ENCODE measurements around the gene MCM7. TPM values are rescaled to one million over a fixed set of nuclear protein-coding genes. Genes with fewer than 3 reads are reported as not detected.

The MCM7 gene
- total RNA-seq, 2 donors from 2014 or later = 17.6 to 23.6 TPM

GRCh38 chr7:100098913-100099312 lies 2.3 kb downstream of the MCM7 start:
- Histone ChIP-seq H3K36me3 (peaks cover 51% of the 10 kb centered on the region), H3K4me1 (ENCODE audit: control insufficient read depth in 1 of 2, low read depth in 2 of 2) (peaks cover 12 to 20% of the 10 kb centered on the region in 2 donors), H3K27ac (no peak overlapping the region), H3K4me3 (no peak overlapping the region), H3K27me3 (replicated peaks; ENCODE audit: insufficient read depth) (no peaks in the 10 kb centered on the region), H3K9me3 (no peaks in the 10 kb centered on the region)
- ATAC-seq (ENCODE audit: insufficient number of reproducible peaks, low FRiP score, low read depth) (no peak), DNase-seq (ENCODE audit: low spot score) (no peak)
- TF ChIP-seq CTCF (IDR thresholded peaks at IDR 0.05) = no peak

GRCh38 chr7:100095704-100096103 lies 5.5 kb downstream of the MCM7 start:
- no peak overlapping the region for H3K27ac ChIP-seq
- DNase-seq (ENCODE audit: low spot score) (no peak), ATAC-seq (ENCODE audit: insufficient number of reproducible peaks, low FRiP score, low read depth) (no peak)
- no peaks in the 10 kb centered on the region for H3K27me3 ChIP-seq (replicated peaks; ENCODE audit: insufficient read depth)
- H3K36me3 ChIP-seq = peaks cover 72% of the 10 kb centered on the region
- H3K9me3 ChIP-seq = no peaks in the 10 kb centered on the region
- H3K4me1 ChIP-seq (ENCODE audit: control insufficient read depth in 1 of 2, low read depth in 2 of 2) = peaks cover 6 to 12% of the 10 kb centered on the region in 2 donors
- H3K4me3 ChIP-seq = no peak overlapping the region
- no peak for TF ChIP-seq CTCF (IDR thresholded peaks at IDR 0.05)

GRCh38 chr7:100095289-100095688 lies 5.9 kb downstream of the MCM7 start:
- no peak for ATAC-seq (ENCODE audit: insufficient number of reproducible peaks, low FRiP score, low read depth)
- Histone ChIP-seq H3K4me1 (ENCODE audit: control insufficient read depth in 1 of 2, low read depth in 2 of 2) (peaks cover 6 to 12% of the 10 kb centered on the region in 2 donors), H3K9me3 (no peaks in the 10 kb centered on the region), H3K4me3 (no peak overlapping the region), H3K27me3 (replicated peaks; ENCODE audit: insufficient read depth) (no peaks in the 10 kb centered on the region), H3K36me3 (peaks cover 74% of the 10 kb centered on the region), H3K27ac (no peak overlapping the region)
- DNase-seq (ENCODE audit: low spot score) = no peak
- TF ChIP-seq CTCF (IDR thresholded peaks at IDR 0.05) = no peak

- no peak for TF ChIP-seq CTCF (IDR thresholded peaks at IDR 0.05)
- Histone ChIP-seq H3K27ac (no peak overlapping the region), H3K9me3 (no peaks in the 10 kb centered on the region)
Measured at GRCh38 chr7:100093925-100094486, 7.2 kb downstream of the MCM7 start.

GRCh38 chr7:100093498-100093897 lies 7.7 kb downstream of the MCM7 start:
- peaks cover 66% of the 10 kb centered on the region for H3K36me3 ChIP-seq
- ATAC-seq (ENCODE audit: insufficient number of reproducible peaks, low FRiP score, low read depth) (no peak), DNase-seq (ENCODE audit: low spot score) (no peak)
- H3K4me1 ChIP-seq (ENCODE audit: control insufficient read depth in 1 of 2, low read depth in 2 of 2) = peaks cover 6 to 9% of the 10 kb centered on the region in 2 donors
- no peak for TF ChIP-seq CTCF (IDR thresholded peaks at IDR 0.05)
- no peaks in the 10 kb centered on the region for H3K9me3 ChIP-seq
- no peaks in the 10 kb centered on the region for H3K27me3 ChIP-seq (replicated peaks; ENCODE audit: insufficient read depth)
- no peak overlapping the region for H3K27ac ChIP-seq
- no peak overlapping the region for H3K4me3 ChIP-seq

More at GRCh38 chr7:100093925-100094486, 7.2 kb downstream of the MCM7 start:
- H3K27me3 ChIP-seq (replicated peaks; ENCODE audit: insufficient read depth) = no peaks in the 10 kb centered on the region
- no peak for DNase-seq (ENCODE audit: low spot score)
- H3K4me1 ChIP-seq (ENCODE audit: control insufficient read depth in 1 of 2, low read depth in 2 of 2) = peaks cover 6 to 10% of the 10 kb centered on the region in 2 donors
- ATAC-seq (ENCODE audit: insufficient number of reproducible peaks, low FRiP score, low read depth) = no peak
- H3K36me3 ChIP-seq = peaks cover 71% of the 10 kb centered on the region
- no peak overlapping the region for H3K4me3 ChIP-seq

Measured in thoracic aorta (tissue), 2 donors.